Mesenchymal stem cell (in vitro differentiated cells and primary cell): ENCODE data around the gene CEP44.

ENCODE experiments used
- DNase-seq: peaks from one replicate; pipeline ENCODE4 v3.0.0-alpha.2; 2013
- H2AFZ ChIP-seq: one replicate; pipeline ENCODE4 v1.6.1; 2013; ENCODE audit warnings: low read depth, mild to moderate bottlenecking, control low read depth, inconsistent platforms, low read length, moderate library complexity
- H2AK5ac ChIP-seq: 2 replicates; pipeline ENCODE4 v1.6.1; 2013; ENCODE audit warnings: low read length, moderate library complexity, mild to moderate bottlenecking, inconsistent platforms; ENCODE audit not compliant: severe bottlenecking
- H2BK120ac ChIP-seq: one replicate; pipeline ENCODE4 v1.6.1; 2013; ENCODE audit warnings: low read depth, mild to moderate bottlenecking, inconsistent platforms, low read length, moderate library complexity
- H2BK12ac ChIP-seq, 2 experiments: one replicate each; pipeline ENCODE4 v1.6.1; 2013; ENCODE audit warnings: inconsistent platforms in 2 of 2, low read length in 2 of 2, mild to moderate bottlenecking in 2 of 2, moderate library complexity in 2 of 2, control low read depth in 1 of 2
- H2BK15ac ChIP-seq: one replicate; pipeline ENCODE4 v1.6.1; 2013; ENCODE audit warnings: mild to moderate bottlenecking, low read depth, inconsistent platforms; ENCODE audit not compliant: poor library complexity, severe bottlenecking
- H2BK5ac ChIP-seq: 2 replicates; pipeline ENCODE4 v1.6.1; 2013; ENCODE audit warnings: low read depth, mild to moderate bottlenecking, low read length, control low read depth, inconsistent platforms; ENCODE audit not compliant: poor library complexity, severe bottlenecking
- H3K14ac ChIP-seq, 2 experiments: one replicate each; pipeline ENCODE4 v1.6.1; 2013; ENCODE audit warnings: inconsistent platforms in 2 of 2, low read length in 2 of 2, control low read depth in 1 of 2, mild to moderate bottlenecking in 1 of 2, moderate library complexity in 1 of 2
- H3K18ac ChIP-seq, 2 experiments: one replicate each; pipeline ENCODE4 v1.6.1; 2013; ENCODE audit warnings: inconsistent platforms in 2 of 2, low read length in 2 of 2, control low read depth in 1 of 2, low read depth in 1 of 2, mild to moderate bottlenecking in 1 of 2
- H3K23ac ChIP-seq, 2 experiments: one replicate each; pipeline ENCODE4 v1.6.1; 2013; ENCODE audit warnings: inconsistent platforms in 2 of 2, low read length in 2 of 2, mild to moderate bottlenecking in 2 of 2, moderate library complexity in 2 of 2, control low read depth in 1 of 2
- H3K27ac ChIP-seq: 2 replicates; pipeline ENCODE4 v1.5.1; 2013; ENCODE audit warnings: mild to moderate bottlenecking, moderate library complexity, low read length, control low read depth, inconsistent platforms; ENCODE audit not compliant: poor library complexity, severe bottlenecking
- H3K27me3 ChIP-seq, 2 experiments: 2 replicates each; pipeline versions ENCODE4 v1.6.1 to v1.7.0; 2013; ENCODE audit warnings: low read length in 2 of 2, mild to moderate bottlenecking in 2 of 2, moderate library complexity in 2 of 2, control low read depth in 1 of 2, inconsistent platforms in 1 of 2; ENCODE audit not compliant: control insufficient read depth in 1 of 2, insufficient read depth in 1 of 2
- H3K36me3 ChIP-seq, 2 experiments: 2 replicates each; pipeline versions ENCODE4 v1.6.1 to v1.7.0; 2013; ENCODE audit warnings: low read length in 2 of 2, control low read depth in 1 of 2, inconsistent platforms in 1 of 2, low read depth in 1 of 2, mild to moderate bottlenecking in 1 of 2; ENCODE audit not compliant: insufficient read depth in 2 of 2, control insufficient read depth in 1 of 2
- H3K4ac ChIP-seq, 2 experiments: one replicate each; pipeline ENCODE4 v1.6.1; 2013; ENCODE audit warnings: inconsistent platforms in 2 of 2, low read length in 2 of 2, mild to moderate bottlenecking in 2 of 2, moderate library complexity in 2 of 2, control low read depth in 1 of 2, low read depth in 1 of 2
- H3K4me1 ChIP-seq: 2 replicates; pipeline ENCODE4 v1.6.1; 2013; ENCODE audit warnings: low read depth, low read length, control low read depth; ENCODE audit not compliant: control insufficient read depth, insufficient read depth
- H3K4me2 ChIP-seq: 2 replicates; pipeline ENCODE4 v1.6.1; 2013; ENCODE audit warnings: low read length, mild to moderate bottlenecking, inconsistent platforms; ENCODE audit not compliant: poor library complexity, severe bottlenecking
- H3K4me3 ChIP-seq, 2 experiments: 2 replicates each; pipeline versions ENCODE4 v1.5.1 to v1.7.0; 2013; ENCODE audit warnings: low read length in 2 of 2, mild to moderate bottlenecking in 2 of 2, control low read depth in 1 of 2, low read depth in 1 of 2; ENCODE audit not compliant: insufficient read depth in 1 of 2
- H3K79me1 ChIP-seq: replicated peaks from 2 replicates; pipeline ENCODE4 v1.6.1; 2013; ENCODE audit warnings: mild to moderate bottlenecking, control low read depth, low read length, inconsistent platforms; ENCODE audit not compliant: poor library complexity, severe bottlenecking
- H3K9ac ChIP-seq: 2 replicates; pipeline ENCODE4 v1.7.0; 2013; ENCODE audit warnings: mild to moderate bottlenecking, low read length, moderate library complexity
- H3K9me3 ChIP-seq: 2 replicates; pipeline ENCODE4 v1.7.0; 2013; ENCODE audit warnings: mild to moderate bottlenecking, low read length; ENCODE audit not compliant: control insufficient read depth
- H4K8ac ChIP-seq: one replicate; pipeline ENCODE4 v1.6.1; 2013; ENCODE audit warnings: inconsistent platforms, mild to moderate bottlenecking, low read length, moderate library complexity
- H4K91ac ChIP-seq: one replicate; pipeline ENCODE4 v1.6.1; 2013; ENCODE audit warnings: mild to moderate bottlenecking, low read length, inconsistent platforms
- WGBS: methylation state at CpG from one replicate; pipeline ENCODE4 v1.1.7; 2013; ENCODE audit warnings: mixed read lengths; 5-methylcytosine and 5-hydroxymethylcytosine counted together

CEP44 gene

GRCh38 chr4:174245714-174246113, 38.0 kb upstream of the CEP44 start:
- Histone ChIP-seq H4K91ac (no peak overlapping the region), H2AK5ac (no peak overlapping the region), H2AFZ (no peak overlapping the region), H2BK15ac (no peak overlapping the region), H3K4me2 (no peak overlapping the region), H3K4me1 (no peaks in the 10 kb centered on the region), H3K14ac (no peak overlapping the region), H3K36me3 (peaks cover 0 to 1% of the 10 kb centered on the region in 2 experiments), H3K79me1 (no peaks in the 10 kb centered on the region), H3K4me3 (no peak overlapping the region), H3K4ac (no peak overlapping the region), H3K27me3 (no peaks in the 10 kb centered on the region), H3K9me3 (no peaks in the 10 kb centered on the region), H3K18ac (no peak overlapping the region), H2BK12ac (no peak overlapping the region), H2BK5ac (no peak overlapping the region), H3K27ac (no peak overlapping the region), H3K23ac (no peak overlapping the region), H2BK120ac (no peak overlapping the region), H4K8ac (no peak overlapping the region), H3K9ac (no peak overlapping the region)
- no peak for DNase-seq
- no CpG with 5 or more reads among the region's 1 CpG for WGBS

- no peaks in the 10 kb centered on the region for H3K9me3 ChIP-seq
- H4K8ac ChIP-seq, result no peak overlapping the region
- H2BK5ac ChIP-seq, result no peak overlapping the region
- H3K23ac ChIP-seq, result no peak overlapping the region
- H2BK15ac ChIP-seq, result no peak overlapping the region
- no peak overlapping the region for H2BK120ac ChIP-seq
- no peak overlapping the region for H3K18ac ChIP-seq
- H2BK12ac ChIP-seq, result no peak overlapping the region
- H3K36me3 ChIP-seq, result no peaks in the 10 kb centered on the region
- H2AFZ ChIP-seq, result no peak overlapping the region
- DNase-seq, result no peak
- no peak overlapping the region for H2AK5ac ChIP-seq
- H3K4me3 ChIP-seq, result no peak overlapping the region
- no peaks in the 10 kb centered on the region for H3K4me1 ChIP-seq
- no peak overlapping the region for H3K9ac ChIP-seq
- H3K79me1 ChIP-seq, result peaks cover 1% of the 10 kb centered on the region
- no peak overlapping the region for H3K14ac ChIP-seq
- H3K27me3 ChIP-seq, result no peaks in the 10 kb centered on the region
- no peak overlapping the region for H3K4ac ChIP-seq
- no peak overlapping the region for H3K27ac ChIP-seq
- WGBS, result no CpG with 5 or more reads among the region's 1 CpG
- no peak overlapping the region for H4K91ac ChIP-seq
- no peak overlapping the region for H3K4me2 ChIP-seq
Measured at GRCh38 chr4:174248407-174248806, 35.3 kb upstream of the CEP44 start.

GRCh38 chr4:174252412-174252811, 31.3 kb upstream of the CEP44 start:
- Histone ChIP-seq H4K8ac (no peak overlapping the region), H2BK12ac (no peak overlapping the region), H3K27me3 (no peaks in the 10 kb centered on the region), H3K23ac (no peak overlapping the region), H3K4me1 (peaks cover 2% of the 10 kb centered on the region), H3K4me2 (no peak overlapping the region), H2AFZ (no peak overlapping the region), H2AK5ac (no peak overlapping the region), H3K9me3 (no peaks in the 10 kb centered on the region), H3K27ac (no peak overlapping the region), H3K9ac (no peak overlapping the region), H2BK15ac (no peak overlapping the region), H3K4ac (peak overlapping the region in 1 of 2 experiments; percentile 38), H2BK5ac (no peak overlapping the region), H3K18ac (no peak overlapping the region), H3K36me3 (no peaks in the 10 kb centered on the region), H3K14ac (no peak overlapping the region), H3K4me3 (no peak overlapping the region), H4K91ac (no peak overlapping the region), H2BK120ac (no peak overlapping the region), H3K79me1 (peaks cover 1% of the 10 kb centered on the region)
- no peak for DNase-seq
- 44% methylated on average over 2 of the region's 2 CpGs for WGBS

- no peak for DNase-seq
- no peak overlapping the region for H2BK120ac ChIP-seq
Measured at GRCh38 chr4:174254613-174255012, 29.1 kb upstream of the CEP44 start.

More at GRCh38 chr4:174254613-174255012, 29.1 kb upstream of the CEP44 start:
- Histone ChIP-seq H2AFZ (no peak overlapping the region), H2BK12ac (no peak overlapping the region), H3K23ac (no peak overlapping the region), H3K36me3 (peaks cover 0 to 5% of the 10 kb centered on the region in 2 experiments), H3K4me1 (peaks cover 2% of the 10 kb centered on the region), H3K27ac (no peak overlapping the region), H3K9me3 (no peaks in the 10 kb centered on the region), H4K91ac (no peak overlapping the region), H3K14ac (no peak overlapping the region), H3K9ac (no peak overlapping the region), H4K8ac (no peak overlapping the region), H3K18ac (no peak overlapping the region), H2AK5ac (no peak overlapping the region), H2BK5ac (no peak overlapping the region), H3K4me2 (no peak overlapping the region), H3K27me3 (no peaks in the 10 kb centered on the region), H3K4me3 (no peak overlapping the region), H3K79me1 (peaks cover 1% of the 10 kb centered on the region), H2BK15ac (no peak overlapping the region), H3K4ac (no peak overlapping the region)
- WGBS, result no CpG with 5 or more reads among the region's 1 CpG
